GM23338 (cell line): Measurements from ENCODE around the gene CSTPP1.

Experiments
- CREB1 ChIP-seq: fragments of 250-450 bp; sonication (Bioruptor Pico); IDR thresholded peaks from 2 replicates; pipeline ENCODE4 v1.5.0; 2020; ENCODE audit warnings: low read depth, mild to moderate bottlenecking, moderate library complexity
- CTCF ChIP-seq, 2 experiments: fragments of 200-600 bp in 1 of 2; sonication (generic) in 1 of 2; conservative IDR thresholded peaks; 2 replicates each; pipeline versions ENCODE4 v1.5.1 to v1.6.1; 2016 to 2017; ENCODE audit warnings: antibody characterized with exemption in 2 of 2, low read depth in 2 of 2, mild to moderate bottlenecking in 2 of 2, moderate library complexity in 1 of 2
- ETS1 ChIP-seq: IDR thresholded peaks from 2 replicates; pipeline ENCODE4 v1.6.1; 2016; ENCODE audit warnings: antibody characterized with exemption
- EZH2 ChIP-seq: fragments of 200-600 bp; sonication (generic); IDR thresholded peaks from one replicate; pipeline ENCODE4 v1.8.0; 2017; ENCODE audit warnings: antibody characterized with exemption, mild to moderate bottlenecking, low read depth; ENCODE audit not compliant: unreplicated experiment
- EZH2phosphoT487 ChIP-seq: fragments of 200-600 bp; sonication (generic); IDR thresholded peaks from one replicate; pipeline ENCODE4 v1.8.1; 2018; ENCODE audit warnings: antibody characterized with exemption; ENCODE audit not compliant: unreplicated experiment
- JUNB ChIP-seq: IDR thresholded peaks from one replicate; pipeline ENCODE4 v1.6.1; 2016; ENCODE audit warnings: antibody characterized with exemption; ENCODE audit not compliant: unreplicated experiment
- NANOG ChIP-seq: IDR thresholded peaks from 2 replicates; pipeline ENCODE4 v1.6.1; 2016; ENCODE audit warnings: antibody characterized with exemption, borderline replicate concordance
- POLR2AphosphoS5 ChIP-seq: IDR thresholded peaks from 2 replicates; pipeline ENCODE4 v1.6.1; 2016; ENCODE audit warnings: antibody characterized with exemption, low read depth
- REST ChIP-seq: IDR thresholded peaks from one replicate; pipeline ENCODE4 v1.6.1; 2018; ENCODE audit warnings: antibody characterized with exemption; ENCODE audit not compliant: unreplicated experiment
- STAT1 ChIP-seq: IDR thresholded peaks from one replicate; pipeline ENCODE4 v1.6.1; 2016; ENCODE audit warnings: antibody characterized with exemption; ENCODE audit not compliant: unreplicated experiment
- ZNF114 ChIP-seq: fragments of 250-450 bp; sonication (Bioruptor Pico); IDR thresholded peaks from 2 replicates; pipeline ENCODE4 v1.5.0; 2020; ENCODE audit warnings: mild to moderate bottlenecking, moderate library complexity
- ZNF331 ChIP-seq: fragments of 250-450 bp; sonication (Bioruptor Pico); IDR thresholded peaks from 2 replicates; pipeline ENCODE4 v1.5.0; 2020; ENCODE audit warnings: low read depth, mild to moderate bottlenecking, moderate library complexity

- TF ChIP-seq CTCF (conservative IDR thresholded peaks at IDR 0.05; ENCODE audit: low read depth in 2 of 2) (no peak), POLR2AphosphoS5 (no peak), CREB1 (CRISPR knock-in tag) (no peak), EZH2phosphoT487 (no peak), EZH2 (no peak), ZNF331 (no peak), REST (no peak), JUNB (no peak), ZNF114 (no peak), NANOG (no peak), STAT1 (no peak), ETS1 (no peak)
Measured at GRCh38 chr11:47121056-47121455, 184.5 kb downstream of the CSTPP1 start.
